Stomach (tissue), 9 donors: ENCODE measurements around the gene KLHL24. TPM values are rescaled to one million over a fixed set of nuclear protein-coding genes. Genes with fewer than 3 reads are reported as not detected.

Experiments
- DNase-seq, 2 donors: peaks; one replicate each; pipeline versions ENCODE4 v3.0.0 to v3.0.0-alpha.2; 2013 to 2019
- H3K27ac ChIP-seq, 5 donors: fragments of 200-600 bp in 4 of 5; sonication (generic) in 4 of 5; one replicate each; pipeline ENCODE4 v1.5.1; 2013 to 2019; ENCODE audit warnings: mild to moderate bottlenecking in 1 of 5, moderate library complexity in 1 of 5
- H3K27me3 ChIP-seq, 3 donors: fragments of 200-600 bp; sonication (generic); one replicate each; pipeline ENCODE4 v1.5.1; 2017 to 2019; ENCODE audit warnings: mixed run types in 1 of 3
- H3K36me3 ChIP-seq, 4 donors: fragments of 200-600 bp; sonication (generic); 1 replicate in 3 of 4; 2 replicates in 1 of 4; pipeline ENCODE4 v1.5.1; 2016 to 2019
- H3K4me1 ChIP-seq, 4 donors: fragments of 200-600 bp; sonication (generic); one replicate each; pipeline ENCODE4 v1.5.1; 2016 to 2019
- H3K4me3 ChIP-seq, 4 donors: fragments of 200-600 bp; sonication (generic) in 3 of 4; one replicate each; pipeline ENCODE4 v1.5.1; 2016 to 2019; ENCODE audit warnings: mild to moderate bottlenecking in 1 of 4
- H3K9me3 ChIP-seq, 4 donors: fragments of 200-600 bp; sonication (generic); one replicate each; pipeline ENCODE4 v1.5.1; 2016 to 2019
- CTCF ChIP-seq, 7 experiments: fragments of 450-650 bp in 4 of 7; fragments of 200-600 bp in 3 of 7; sonication (generic) in 3 of 7; IDR thresholded peaks; one replicate each; pipeline ENCODE4 v1.5.1; 2016 to 2019; ENCODE audit warnings: antibody characterized with exemption in 7 of 7, control low read depth in 2 of 7, mild to moderate bottlenecking in 1 of 7
- EP300 ChIP-seq: sonication (generic); formaldehyde crosslinking; IDR thresholded peaks from one replicate; pipeline ENCODE4 v1.6.1; 2017; ENCODE audit warnings: antibody characterized with exemption
- POLR2A ChIP-seq, 4 donors: fragments of 450-650 bp; IDR thresholded peaks; one replicate each; pipeline ENCODE4 v1.6.1; 2016; ENCODE audit warnings: antibody characterized with exemption in 4 of 4, control low read depth in 2 of 4, mild to moderate bottlenecking in 1 of 4, moderate library complexity in 1 of 4
- POLR2AphosphoS5 ChIP-seq, 3 donors: sonication (generic); formaldehyde crosslinking; IDR thresholded peaks; one replicate each; pipeline ENCODE4 v1.6.1; 2016; ENCODE audit warnings: antibody characterized with exemption in 3 of 3
- WGBS, 5 donors: extraction: QIAGEN DNeasy Blood & Tissue Kit in 3 of 5; methylation state at CpG; one replicate each; pipeline versions ENCODE4 v1.1.5 to v1.1.7; 2013 to 2018; 5-methylcytosine and 5-hydroxymethylcytosine counted together
- intact Hi-C: fragments of 100-400 bp; cut with DNase I; formaldehyde crosslinking; loops from one replicate; pipeline ENCODE4 v1.15.1; 2023; ENCODE audit warnings: low total_unique reads
- polyA plus RNA-seq, 3 donors: library from polyadenylated mRNA; stranded (reverse); fragments of 200-250 nt; gene quantifications; one replicate each; pipeline ENCODE4 v1.2.3, GENCODE V29; 2013
- total RNA-seq, 5 donors: library from RNA; depleted of rRNA; stranded (reverse); fragments of >200 nt; gene quantifications; one replicate each; pipeline versions ENCODE4 v1.1.0 to v1.2.3, GENCODE V29; 2014 to 2016
- donor health status: healthy with polysubstance abuse.
- donor health status: Bipolar disorder and iron deficiency.
- donor health status: healthy.

Gene KLHL24
- total and polyA plus RNA-seq, 8 donors, result 5.2 to 186 (median 28.2) TPM

GRCh38 chr3:183695569-183696364, 60.3 kb downstream of the KLHL24 start:
- intact Hi-C loops, result no loop called here

GRCh38 chr3:183697123-183697609, 61.7 kb downstream of the KLHL24 start:
- Histone ChIP-seq H3K27me3 (no peaks in the 10 kb centered on the region), H3K9me3 (no peaks in the 10 kb centered on the region), H3K36me3 (no peaks in the 10 kb centered on the region), H3K4me3 (peak overlapping the region; percentile 89 to 99 (median 98)), H3K4me1 (peaks cover 5 to 33% (median 17%) of the 10 kb centered on the region in 4 donors), H3K27ac (peak overlapping the region; percentile 91 to 97 (median 94))
- WGBS, 5 donors, result 31 to 41% (median 39%) methylated on average over 4 of the region's 4 CpGs
- DNase-seq, result no peak
- intact Hi-C loops, result no loop called here
- no peak for TF ChIP-seq CTCF (IDR thresholded peaks at IDR 0.05)
- no peak for TF ChIP-seq POLR2AphosphoS5 (IDR thresholded peaks at IDR 0.05)
- TF ChIP-seq EP300, result no peak
- no peak for TF ChIP-seq POLR2A (IDR thresholded peaks at IDR 0.05)

More at GRCh38 chr3:183695569-183696364, 60.3 kb downstream of the KLHL24 start:
- no peak overlapping the region for H3K27ac ChIP-seq
- no peaks in the 10 kb centered on the region for H3K9me3 ChIP-seq
- DNase-seq, result no peak
- H3K4me3 ChIP-seq, result no peak overlapping the region
- H3K36me3 ChIP-seq, result no peaks in the 10 kb centered on the region
- no peak for TF ChIP-seq EP300
- no peak for TF ChIP-seq POLR2A (IDR thresholded peaks at IDR 0.05)
- TF ChIP-seq POLR2AphosphoS5 (IDR thresholded peaks at IDR 0.05), result no peak
- TF ChIP-seq CTCF (IDR thresholded peaks at IDR 0.05), result no peak
- H3K4me1 ChIP-seq, result peaks cover 5 to 26% (median 17%) of the 10 kb centered on the region in 4 donors
- H3K27me3 ChIP-seq, result no peaks in the 10 kb centered on the region
- WGBS, 5 donors, result 88 to 93% (median 90%) methylated on average over 7 of the region's 7 CpGs

- Histone ChIP-seq H3K27ac (peak within 1 kb of the TSS; percentile 91 to 97 (median 94)), H3K9me3 (no peaks in the 10 kb centered on the region), H3K4me3 (peak within 1 kb of the TSS; percentile 89 to 99 (median 98)), H3K36me3 (no peaks in the 10 kb centered on the region), H3K4me1 (peaks cover 5 to 33% (median 17%) of the 10 kb centered on the region in 4 donors), H3K27me3 (no peaks in the 10 kb centered on the region)
- WGBS, 5 donors, result 0 to 1% (median 1%) methylated on average over 40 to 88 of the region's 89 CpGs
- intact Hi-C loops, result no loop called here
- DNase-seq, result peak; percentile 63 to 91
- no peak for TF ChIP-seq CTCF (IDR thresholded peaks at IDR 0.05)
- TF ChIP-seq POLR2A (IDR thresholded peaks at IDR 0.05), result no peak
- no peak for TF ChIP-seq EP300
- peak in 2 of 3 donors; percentile 35 to 50 for TF ChIP-seq POLR2AphosphoS5 (IDR thresholded peaks at IDR 0.05)
Observed at GRCh38 chr3:183697610-183698317, 62.3 kb downstream of the KLHL24 start, which contains the start of gene YEATS2. TSS of gene YEATS2 (plus strand) at chr3:183697797. CDS start at chr3:183715163, 17,366 bp downstream.

- 0 to 2% (median 0%) methylated on average over 9 to 13 of the region's 13 CpGs for WGBS, 5 donors
- Histone ChIP-seq H3K36me3 (no peaks in the 10 kb centered on the region), H3K27me3 (no peaks in the 10 kb centered on the region), H3K4me3 (peak overlapping the region; percentile 89 to 99 (median 98)), H3K4me1 (peaks cover 5 to 33% (median 17%) of the 10 kb centered on the region in 4 donors), H3K27ac (peak overlapping the region; percentile 91 to 97 (median 94)), H3K9me3 (no peaks in the 10 kb centered on the region)
- TF ChIP-seq EP300, result no peak
- TF ChIP-seq CTCF (IDR thresholded peaks at IDR 0.05), result no peak
- no peak for TF ChIP-seq POLR2AphosphoS5 (IDR thresholded peaks at IDR 0.05)
- TF ChIP-seq POLR2A (IDR thresholded peaks at IDR 0.05), result no peak
- peak in 1 of 2 donors; percentile 69 for DNase-seq
- intact Hi-C loops, result no loop called here
Observed at GRCh38 chr3:183698318-183698751, 62.9 kb downstream of the KLHL24 start.
